Progenitor cell of endocrine pancreas (in vitro differentiated cells): ENCODE measurements around the gene CTNNB1. TPM values are rescaled to one million over a fixed set of nuclear protein-coding genes. Genes with fewer than 3 reads are reported as not detected.
A peak's percentile ranks its signal among the peaks of the same experiment; 100 is the strongest.

Experiments
- DNase-seq: peaks from one replicate; pipeline ENCODE4 v3.0.0; 2021; ENCODE audit warnings: low spot score; ENCODE audit not compliant: unreplicated experiment
- H3K27ac Mint-ChIP-seq: 2 replicates; pipeline ENCODE4 v1.8.0; 2021; ENCODE audit warnings: mild to moderate bottlenecking, moderate library complexity, mixed read lengths
- H3K27me3 Mint-ChIP-seq: 2 replicates; pipeline ENCODE4 v1.8.0; 2021; ENCODE audit warnings: mixed read lengths
- H3K36me3 Mint-ChIP-seq: 2 replicates; pipeline ENCODE4 v1.8.0; 2022; ENCODE audit warnings: mixed read lengths; ENCODE audit not compliant: insufficient read depth
- H3K4me1 Mint-ChIP-seq: 2 replicates; pipeline ENCODE4 v1.8.0; 2021; ENCODE audit warnings: low read depth, mixed read lengths
- H3K4me3 Mint-ChIP-seq: 2 replicates; pipeline ENCODE4 v1.8.0; 2021; ENCODE audit warnings: low read depth, mild to moderate bottlenecking, moderate library complexity, mixed read lengths
- H3K9me3 Mint-ChIP-seq: 2 replicates; pipeline ENCODE4 v1.8.0; 2021; ENCODE audit warnings: low read depth, mixed read lengths
- CTCF ChIP-seq: fragments of 200-600 bp; sonication (generic); IDR thresholded peaks from one replicate; pipeline ENCODE4 v1.5.0; 2021; ENCODE audit warnings: antibody characterized with exemption, mild to moderate bottlenecking; ENCODE audit not compliant: unreplicated experiment
- total RNA-seq: library from RNA; stranded (reverse); gene quantifications from 2 replicates; pipeline ENCODE4 v1.2.1, GENCODE V29; 2021

The CTNNB1 gene
- total RNA-seq, 1 donor from 2014 or later: 504 TPM

- Mint-ChIP-seq H3K9me3 (no peaks in the 10 kb centered on the region), H3K4me3 (no peak overlapping the region), H3K27ac (no peak overlapping the region), H3K4me1 (peaks cover 25% of the 10 kb centered on the region), H3K36me3 (peaks cover 16% of the 10 kb centered on the region), H3K27me3 (no peaks in the 10 kb centered on the region)
- no peak for TF ChIP-seq CTCF
- DNase-seq: no peak
Observed at GRCh38 chr3:41222501-41222900, 23.2 kb downstream of the CTNNB1 start.

- H3K27ac Mint-ChIP-seq: no peak overlapping the region
- no peaks in the 10 kb centered on the region for H3K9me3 Mint-ChIP-seq
- no peak for TF ChIP-seq CTCF
- H3K36me3 Mint-ChIP-seq: peaks cover 22% of the 10 kb centered on the region
- H3K4me3 Mint-ChIP-seq: no peak overlapping the region
- no peaks in the 10 kb centered on the region for H3K27me3 Mint-ChIP-seq
- H3K4me1 Mint-ChIP-seq: peaks cover 25% of the 10 kb centered on the region
- DNase-seq: no peak
Observed at GRCh38 chr3:41223078-41223477, 23.8 kb downstream of the CTNNB1 start.

GRCh38 chr3:41223691-41224090 is 24.4 kb downstream of the CTNNB1 start:
- peaks cover 28% of the 10 kb centered on the region for H3K36me3 Mint-ChIP-seq
- H3K27ac Mint-ChIP-seq: no peak overlapping the region

GRCh38 chr3:41224120-41224806 is 25.0 kb downstream of the CTNNB1 start:
- Mint-ChIP-seq H3K36me3 (peaks cover 29% of the 10 kb centered on the region), H3K9me3 (no peaks in the 10 kb centered on the region), H3K27ac (no peak overlapping the region), H3K4me3 (no peak overlapping the region), H3K4me1 (peaks cover 23% of the 10 kb centered on the region), H3K27me3 (no peaks in the 10 kb centered on the region)
- TF ChIP-seq CTCF: no peak
- DNase-seq: no peak

More at GRCh38 chr3:41223691-41224090, 24.4 kb downstream of the CTNNB1 start:
- H3K27me3 Mint-ChIP-seq: no peaks in the 10 kb centered on the region
- no peak for TF ChIP-seq CTCF
- peaks cover 25% of the 10 kb centered on the region for H3K4me1 Mint-ChIP-seq
- no peaks in the 10 kb centered on the region for H3K9me3 Mint-ChIP-seq
- DNase-seq: no peak
- H3K4me3 Mint-ChIP-seq: no peak overlapping the region

GRCh38 chr3:41234823-41235721 is 35.8 kb downstream of the CTNNB1 start:
- no peaks in the 10 kb centered on the region for H3K9me3 Mint-ChIP-seq
- no peaks in the 10 kb centered on the region for H3K27me3 Mint-ChIP-seq
- peak overlapping the region; percentile 27 for H3K27ac Mint-ChIP-seq
- peaks cover 61% of the 10 kb centered on the region for H3K36me3 Mint-ChIP-seq
- no peak for DNase-seq
- H3K4me3 Mint-ChIP-seq: no peak overlapping the region
- no peaks in the 10 kb centered on the region for H3K4me1 Mint-ChIP-seq
- no peak for TF ChIP-seq CTCF
